ENCODE data around the gene TIGD3. TPM values are rescaled to one million over a fixed set of nuclear protein-coding genes. Genes with fewer than 3 reads are reported as not detected.

Gene TIGD3
- polyA plus RNA-seq, 1 donor: 0.22 TPM

Other genes starting within 250 kb of the TIGD3 start
- 13.1 TPM for gene TM7SF2, start 242.9 kb upstream of the TIGD3 start, polyA plus RNA-seq (ENCODE audit: insufficient read length)
- gene ZNHIT2, start 237.1 kb upstream of the TIGD3 start, polyA plus RNA-seq (ENCODE audit: insufficient read length): 4.4 TPM
- gene FAU, start 232.6 kb upstream of the TIGD3 start, polyA plus RNA-seq (ENCODE audit: insufficient read length): 1,052 TPM
- 23.5 TPM for gene MRPL49, start 232.4 kb upstream of the TIGD3 start, polyA plus RNA-seq (ENCODE audit: insufficient read length)
- gene SYVN1, start 220.2 kb upstream of the TIGD3 start, polyA plus RNA-seq (ENCODE audit: insufficient read length): 41.1 TPM
- gene SPDYC, start 184.5 kb upstream of the TIGD3 start, polyA plus RNA-seq (ENCODE audit: insufficient read length): not detected
- gene CAPN1, start 172.8 kb upstream of the TIGD3 start, polyA plus RNA-seq (ENCODE audit: insufficient read length): 99.7 TPM
- gene POLA2, start 92.8 kb upstream of the TIGD3 start, polyA plus RNA-seq (ENCODE audit: insufficient read length): 36.5 TPM
- gene CDC42EP2, start 39.9 kb upstream of the TIGD3 start, polyA plus RNA-seq (ENCODE audit: insufficient read length): 38.8 TPM
- gene DPF2, start 20.9 kb upstream of the TIGD3 start, polyA plus RNA-seq (ENCODE audit: insufficient read length): 48.6 TPM
- gene SLC25A45, start 27.9 kb downstream of the TIGD3 start, polyA plus RNA-seq (ENCODE audit: insufficient read length): 10.0 TPM
- 11.4 TPM for gene FRMD8, start 31.9 kb downstream of the TIGD3 start, polyA plus RNA-seq (ENCODE audit: insufficient read length)
- 88.9 TPM for gene NEAT1, start 68.0 kb downstream of the TIGD3 start, polyA plus RNA-seq (ENCODE audit: insufficient read length)
- 191 TPM for gene MALAT1, start 144.3 kb downstream of the TIGD3 start, polyA plus RNA-seq (ENCODE audit: insufficient read length)
- gene SCYL1, start 170.3 kb downstream of the TIGD3 start, polyA plus RNA-seq (ENCODE audit: insufficient read length): 54.1 TPM
- gene LTBP3, start 203.6 kb downstream of the TIGD3 start, polyA plus RNA-seq (ENCODE audit: insufficient read length): 126 TPM
- 61.4 TPM for gene ZNRD2, start 215.7 kb downstream of the TIGD3 start, polyA plus RNA-seq (ENCODE audit: insufficient read length)
- 52.5 TPM for gene FAM89B, start 217.8 kb downstream of the TIGD3 start, polyA plus RNA-seq (ENCODE audit: insufficient read length)
- 391 TPM for gene EHBP1L1, start 221.3 kb downstream of the TIGD3 start, polyA plus RNA-seq (ENCODE audit: insufficient read length)
- 1.8 TPM for gene KCNK7, start 241.0 kb downstream of the TIGD3 start, polyA plus RNA-seq (ENCODE audit: insufficient read length)